ENCODE results near the gene NNT. TPM values are rescaled to one million over a fixed set of nuclear protein-coding genes. Genes with fewer than 3 reads are reported as not detected.
"Not testable (repeated sequence)": the region's sequence is repeated elsewhere in the genome, so short reads cannot be mapped to it uniquely, and the experiment has no call there.

Gene NNT
- total RNA-seq, 1 donor from 2014 or later = 656 TPM

GRCh38 chr5:43729846-43730478 lies 127.0 kb downstream of the NNT start:
- intact Hi-C loops (cut with micrococcal nuclease) = loop anchor here (2.0 to 10.0 kb wide), 2 partner anchors 603 to 1045 kb away; no protein-coding TSS in a partner anchor
- no peak overlapping the region for H3K4me3 ChIP-seq
- no peaks in the 10 kb centered on the region for H3K4me1 ChIP-seq
- no peak overlapping the region for H3K27ac ChIP-seq (replicated peaks)
- DNase-seq = no peak
- H3K9me3 ChIP-seq (replicated peaks) = no peaks in the 10 kb centered on the region
- no peaks in the 10 kb centered on the region for H3K36me3 ChIP-seq
- TF ChIP-seq CTCF (IDR thresholded peaks at IDR 0.05; ENCODE audit: borderline replicate concordance) = peak; percentile 72
- H3K27me3 ChIP-seq (ENCODE audit: low read depth) = no peaks in the 10 kb centered on the region

GRCh38 chr5:43730832-43731342 lies 127.9 kb downstream of the NNT start:
- no peak overlapping the region for H3K4me3 ChIP-seq
- DNase-seq = no peak
- no peak for TF ChIP-seq CTCF (IDR thresholded peaks at IDR 0.05; ENCODE audit: borderline replicate concordance)
- no peaks in the 10 kb centered on the region for H3K9me3 ChIP-seq (replicated peaks)
- no peaks in the 10 kb centered on the region for H3K27me3 ChIP-seq (ENCODE audit: low read depth)
- no peaks in the 10 kb centered on the region for H3K36me3 ChIP-seq
- intact Hi-C loops (cut with micrococcal nuclease) = no loop called here
- H3K27ac ChIP-seq (replicated peaks) = no peak overlapping the region
- no peaks in the 10 kb centered on the region for H3K4me1 ChIP-seq

- no peak overlapping the region for H3K27ac ChIP-seq (replicated peaks)
- TF ChIP-seq CTCF (IDR thresholded peaks at IDR 0.05; ENCODE audit: borderline replicate concordance) = no peak
- intact Hi-C loops (cut with micrococcal nuclease) = no loop called here
- no peaks in the 10 kb centered on the region for H3K27me3 ChIP-seq (ENCODE audit: low read depth)
- H3K4me1 ChIP-seq = no peaks in the 10 kb centered on the region
- no peak overlapping the region for H3K4me3 ChIP-seq
- DNase-seq = no peak
- H3K36me3 ChIP-seq = no peaks in the 10 kb centered on the region
- H3K9me3 ChIP-seq (replicated peaks) = no peaks in the 10 kb centered on the region
Observed at GRCh38 chr5:43731573-43731972, 128.6 kb downstream of the NNT start.

- H3K27ac ChIP-seq (replicated peaks); H3K27me3 ChIP-seq (ENCODE audit: low read depth); H3K36me3 ChIP-seq; DNase-seq; H3K4me1 ChIP-seq; H3K4me3 ChIP-seq; intact Hi-C loops (cut with micrococcal nuclease); H3K9me3 ChIP-seq (replicated peaks): not testable (repeated sequence)
Observed at GRCh38 chr5:43745923-43746548, 143.1 kb downstream of the NNT start.

- Histone ChIP-seq H3K27ac (replicated peaks) (no peak overlapping the region), H3K9me3 (replicated peaks) (no peaks in the 10 kb centered on the region), H3K27me3 (ENCODE audit: low read depth) (no peaks in the 10 kb centered on the region), H3K4me3 (no peak overlapping the region), H3K4me1 (no peaks in the 10 kb centered on the region), H3K36me3 (no peaks in the 10 kb centered on the region)
- intact Hi-C loops (cut with micrococcal nuclease) = no loop called here
- no peak for DNase-seq
- TF ChIP-seq CTCF (IDR thresholded peaks at IDR 0.05; ENCODE audit: borderline replicate concordance) = no peak
Observed at GRCh38 chr5:43750809-43751208, 147.8 kb downstream of the NNT start.

GRCh38 chr5:43753069-43753468 lies 150.1 kb downstream of the NNT start:
- no peaks in the 10 kb centered on the region for H3K27me3 ChIP-seq (ENCODE audit: low read depth)

More at GRCh38 chr5:43753069-43753468, 150.1 kb downstream of the NNT start:
- no peaks in the 10 kb centered on the region for H3K4me1 ChIP-seq
- no peak overlapping the region for H3K27ac ChIP-seq (replicated peaks)
- intact Hi-C loops (cut with micrococcal nuclease) = no loop called here
- H3K4me3 ChIP-seq = no peak overlapping the region
- DNase-seq = no peak
- TF ChIP-seq CTCF (IDR thresholded peaks at IDR 0.05; ENCODE audit: borderline replicate concordance) = no peak
- H3K36me3 ChIP-seq = no peaks in the 10 kb centered on the region
- peaks cover 16% of the 10 kb centered on the region for H3K9me3 ChIP-seq (replicated peaks)
